Epithelial cell of prostate (primary cell): ENCODE results near the gene PIGW.
"Not testable (repeated sequence)": the region's sequence is repeated elsewhere in the genome, so short reads cannot be mapped to it uniquely, and the experiment has no call there.

Experiments
- DNase-seq: peaks from one replicate; pipeline ENCODE4 v3.0.0-alpha.2; 2011; ENCODE audit warnings: low read depth, low spot score
- H3K27ac ChIP-seq: fragments of 450-650 bp; 2 replicates; pipeline ENCODE4 v1.5.1; 2017; ENCODE audit warnings: mild to moderate bottlenecking

Gene PIGW

GRCh38 chr17:36506831-36507230, 28.0 kb upstream of the PIGW start:
- no peak for DNase-seq
- H3K27ac ChIP-seq, result no peak overlapping the region

GRCh38 chr17:36507266-36507665, 27.5 kb upstream of the PIGW start:
- no peak overlapping the region for H3K27ac ChIP-seq
- DNase-seq, result no peak

DNA sequence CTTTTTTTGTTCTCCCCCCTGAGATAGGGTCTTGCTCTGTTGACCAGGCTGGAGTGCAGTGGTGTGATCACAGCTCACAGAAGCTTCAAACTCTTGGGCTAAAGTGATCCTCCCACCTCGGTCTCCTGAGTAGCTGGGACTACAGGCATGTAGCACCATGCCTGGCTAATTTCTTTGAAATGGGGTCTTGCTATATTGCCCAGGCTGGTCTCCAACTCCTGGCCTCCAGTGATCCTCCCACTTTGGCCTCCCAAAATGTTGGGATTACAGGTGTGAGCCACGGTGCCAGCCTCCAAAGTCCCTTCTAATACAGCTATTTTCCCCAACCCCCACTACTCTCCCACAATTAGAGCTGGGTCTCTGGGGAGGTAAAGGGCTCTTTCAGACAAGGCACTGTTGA, 26.3 kb upstream of the PIGW start:
- DNase-seq, H3K27ac ChIP-seq: not testable (repeated sequence)

GRCh38 chr17:36509272-36509985, 25.4 kb upstream of the PIGW start:
- no peak for DNase-seq
- H3K27ac ChIP-seq, result no peak overlapping the region

GRCh38 chr17:36510636-36511035, 24.2 kb upstream of the PIGW start:
- H3K27ac ChIP-seq, result no peak overlapping the region
- no peak for DNase-seq

DNA sequence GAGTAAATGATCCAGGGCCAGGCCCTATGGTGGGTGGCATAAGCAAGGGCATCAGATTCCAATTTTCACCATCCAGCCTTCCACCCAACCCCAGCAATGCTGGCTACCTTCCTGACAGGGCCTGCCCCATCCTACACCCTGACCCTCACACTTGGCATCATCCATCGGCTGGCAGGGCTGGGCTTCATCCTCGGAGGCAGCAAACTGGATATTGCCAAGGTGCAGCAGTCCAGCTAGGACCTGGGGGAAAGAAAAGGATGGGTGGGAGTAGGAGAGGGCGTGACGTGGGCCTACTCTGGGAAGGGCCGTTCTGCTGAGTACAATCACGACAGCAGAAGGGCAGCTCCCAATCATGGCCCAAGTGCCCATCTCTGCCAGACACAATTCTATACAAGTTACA, 23.6 kb upstream of the PIGW start:
- DNase-seq, result no peak
- H3K27ac ChIP-seq, result no peak overlapping the region

GRCh38 chr17:36512641-36513040, 22.1 kb upstream of the PIGW start:
- no peak overlapping the region for H3K27ac ChIP-seq
- DNase-seq, result no peak

GRCh38 chr17:36514856-36515255, 19.9 kb upstream of the PIGW start:
- H3K27ac ChIP-seq, result no peak overlapping the region
- no peak for DNase-seq

- DNase-seq, result no peak
- no peak overlapping the region for H3K27ac ChIP-seq
Observed at GRCh38 chr17:36515837-36516236, 18.9 kb upstream of the PIGW start.

DNA sequence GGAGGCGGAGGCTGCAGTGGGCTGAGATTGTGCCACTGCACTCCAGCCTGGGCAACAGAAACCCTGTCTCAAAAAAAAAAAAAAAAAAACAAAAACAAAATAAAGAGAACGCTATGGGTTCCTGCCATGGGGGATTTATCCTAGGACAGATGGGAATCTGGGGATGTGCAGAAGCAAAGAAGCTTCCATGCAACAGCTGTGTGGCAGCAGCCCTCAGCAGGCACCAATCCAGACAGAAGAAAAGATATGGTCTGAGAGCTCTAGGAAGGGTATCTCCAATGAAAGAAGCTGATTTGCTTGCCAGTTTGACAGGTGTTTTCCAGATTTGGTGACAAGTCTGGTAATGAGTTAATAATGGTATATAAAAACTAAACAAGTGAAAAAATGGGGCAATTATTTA, 11.7 kb upstream of the PIGW start:
- no peak for DNase-seq
- no peak overlapping the region for H3K27ac ChIP-seq

DNA sequence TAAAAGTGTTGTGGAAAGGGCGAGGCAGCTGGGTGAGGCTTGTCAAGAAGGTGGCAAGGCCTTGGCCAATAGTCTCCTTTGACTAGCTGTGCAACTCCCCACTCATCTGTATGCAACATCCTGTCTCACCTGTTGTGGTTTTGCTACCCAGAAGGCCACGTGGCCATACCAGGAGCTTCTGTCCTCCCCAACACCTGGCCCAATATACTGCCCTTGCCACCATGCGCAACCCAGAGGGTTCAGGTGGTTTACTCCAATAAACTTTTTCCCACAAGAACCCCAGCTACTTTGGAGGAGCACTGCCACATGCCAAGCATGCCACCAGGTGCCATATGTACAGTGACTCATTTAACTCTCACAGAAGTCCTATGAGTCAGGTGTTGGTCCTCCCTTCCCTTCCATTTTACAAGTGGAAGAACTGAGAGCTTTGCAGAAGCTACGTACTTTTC, 10.3 kb upstream of the PIGW start:
- DNase-seq, result peak; percentile 89
- peak overlapping the region; percentile 80 for H3K27ac ChIP-seq

DNA sequence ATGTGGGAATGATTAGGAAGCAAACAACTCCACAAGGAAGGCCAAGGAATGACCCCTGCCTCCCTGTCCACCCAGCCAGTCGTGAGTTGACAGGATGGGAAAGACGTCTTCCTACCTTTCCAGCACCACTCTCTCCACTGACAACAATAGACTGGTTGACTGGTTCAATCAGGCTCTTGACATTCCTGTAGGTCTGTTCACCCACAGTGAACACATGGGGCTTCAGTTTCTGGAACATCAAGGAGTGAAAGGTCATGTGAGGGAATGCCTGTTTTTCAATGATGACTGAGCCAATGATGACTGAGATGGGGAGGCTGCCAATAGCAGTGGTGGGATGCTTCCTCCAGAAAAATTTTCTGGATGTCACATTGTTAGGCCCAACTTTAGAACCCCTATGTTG, 9.7 kb upstream of the PIGW start:
- H3K27ac ChIP-seq, result peak overlapping the region; percentile 80
- DNase-seq, result no peak

DNA sequence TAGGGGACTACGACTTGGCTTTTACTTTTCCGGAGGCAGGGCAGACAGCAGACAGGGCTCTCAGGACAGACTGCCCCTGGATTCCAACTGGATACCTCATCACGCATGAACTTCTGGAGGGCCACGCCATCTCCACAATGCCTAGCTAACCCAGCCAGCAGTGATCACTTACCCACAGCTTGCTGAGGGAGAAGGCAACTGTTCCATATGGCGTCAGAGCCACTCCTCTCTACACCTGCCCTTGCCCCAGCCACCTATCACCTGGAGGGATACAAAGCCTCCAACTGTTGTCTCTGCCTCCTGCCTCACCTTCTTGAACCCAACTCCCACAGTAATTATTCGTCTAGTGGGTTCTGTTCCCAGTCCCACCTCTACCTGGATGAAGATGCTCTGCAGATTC, 8.9 kb upstream of the PIGW start:
- peak overlapping the region; percentile 80 for H3K27ac ChIP-seq
- no peak for DNase-seq

GRCh38 chr17:36527621-36528250, 7.1 kb upstream of the PIGW start:
- H3K27ac ChIP-seq, result no peak overlapping the region
- DNase-seq, result no peak

GRCh38 chr17:36529121-36529520, 5.7 kb upstream of the PIGW start:
- H3K27ac ChIP-seq, result peak overlapping the region; percentile 28
- DNase-seq, result no peak

GRCh38 chr17:36532435-36532975, 2.3 kb upstream of the PIGW start:
- H3K27ac ChIP-seq, result peak overlapping the region; percentile 94
- no peak for DNase-seq

- peak overlapping the region; percentile 94 for H3K27ac ChIP-seq
- DNase-seq, result peak; percentile 87
Observed at GRCh38 chr17:36533935-36534839, 600 bp upstream of the PIGW start.

DNA sequence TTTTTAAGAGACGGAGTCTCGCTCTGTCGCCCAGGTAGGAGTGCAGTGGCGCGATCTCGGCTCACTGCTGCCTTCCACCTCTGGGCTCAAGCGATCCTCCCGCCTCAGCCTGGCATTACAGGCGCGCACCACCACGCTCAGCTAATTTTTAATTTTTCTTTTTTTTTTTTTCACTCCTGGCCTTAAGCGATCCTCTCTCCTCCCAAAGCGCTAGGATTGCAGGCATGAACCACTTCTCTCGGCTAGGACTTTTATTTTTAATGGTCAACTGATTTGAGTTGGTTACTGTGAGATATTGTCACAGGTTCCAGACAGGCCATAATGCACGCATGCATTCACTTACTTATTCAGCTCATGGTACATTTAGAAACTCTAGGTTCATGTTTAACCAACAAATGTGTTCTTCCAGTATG, 888 bp downstream of the PIGW start:
- no peak for DNase-seq
- H3K27ac ChIP-seq, result peak overlapping the region; percentile 94

DNA sequence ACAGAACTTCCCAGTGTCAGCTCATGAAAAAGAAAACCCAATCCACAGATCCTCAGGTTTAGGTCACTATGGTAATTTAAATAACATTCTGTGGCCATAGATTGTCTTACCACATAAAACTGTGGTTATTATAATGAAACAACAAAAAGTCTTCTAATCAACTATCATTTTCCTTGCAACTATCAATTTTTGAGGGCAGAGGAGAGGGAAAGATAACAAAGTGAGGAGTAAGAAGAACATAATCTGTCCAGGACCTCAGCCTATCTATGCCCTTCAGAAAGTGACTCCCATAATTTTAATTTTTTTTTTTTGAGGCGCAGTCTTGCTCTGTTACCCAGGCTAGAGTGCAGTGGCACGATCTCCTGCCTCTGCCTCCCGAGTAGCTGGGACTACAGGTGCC, 5.9 kb downstream of the PIGW start:
- DNase-seq, result no peak
- no peak overlapping the region for H3K27ac ChIP-seq

- no peak for DNase-seq
- H3K27ac ChIP-seq, result no peak overlapping the region
Observed at GRCh38 chr17:36542755-36543154, 8.0 kb downstream of the PIGW start.

DNA sequence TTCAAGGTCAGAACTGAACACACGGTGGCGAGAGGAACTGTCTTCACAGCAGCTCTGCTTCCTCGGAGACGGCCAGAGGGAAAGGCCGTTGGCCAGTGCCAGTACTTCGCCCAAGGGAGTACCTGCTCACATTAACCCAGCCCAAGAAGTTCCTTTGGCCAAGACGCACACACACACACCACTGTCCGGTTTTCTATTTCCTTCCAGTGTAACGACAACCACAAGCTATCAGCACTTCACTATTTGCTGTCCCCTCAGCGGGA, 9.2 kb downstream of the PIGW start:
- no peak for DNase-seq
- H3K27ac ChIP-seq, result peak overlapping the region; percentile 96
